ENCODE results near the gene F13A1.

The F13A1 gene

GRCh38 chr6:6330407-6330806 is 9.9 kb upstream of the F13A1 start:
- H3K27ac ChIP-seq, result no peak overlapping the region
- TF ChIP-seq CTCF (conservative IDR thresholded peaks at IDR 0.05; ENCODE audit: low read depth), result no peak
- ChIA-PET CTCF (no interaction called here), POLR2A (ENCODE audit: low non-redundant PET) (no interaction called here)
- no peak for DNase-seq (ENCODE audit: low spot score)

GRCh38 chr6:6328451-6328850 is 8.0 kb upstream of the F13A1 start:
- ChIA-PET CTCF (interaction anchor here (0.9 kb wide), 1 partner anchor 331 kb away, joined by 3 read pairs; no protein-coding TSS in a partner anchor), POLR2A (ENCODE audit: low non-redundant PET) (no interaction called here)
- no peak for TF ChIP-seq CTCF (conservative IDR thresholded peaks at IDR 0.05; ENCODE audit: low read depth)
- DNase-seq (ENCODE audit: low spot score), result no peak
- no peak overlapping the region for H3K27ac ChIP-seq

- H3K27ac ChIP-seq, result no peak overlapping the region
- TF ChIP-seq CTCF (conservative IDR thresholded peaks at IDR 0.05; ENCODE audit: low read depth), result no peak
- CTCF ChIA-PET, result no interaction called here
- POLR2A ChIA-PET (ENCODE audit: low non-redundant PET), result no interaction called here
- DNase-seq (ENCODE audit: low spot score), result no peak
These were observed 2.9 kb upstream of the F13A1 start for GRCh38 chr6:6323352-6323751.

- ChIA-PET CTCF (interaction anchor here (0.6 kb wide), 1 partner anchor 1165 kb away, joined by 3 read pairs; no protein-coding TSS in a partner anchor), POLR2A (ENCODE audit: low non-redundant PET) (no interaction called here)
- no peak overlapping the region for H3K27ac ChIP-seq
- peak; percentile 18 for DNase-seq (ENCODE audit: low spot score)
- no peak for TF ChIP-seq CTCF (conservative IDR thresholded peaks at IDR 0.05; ENCODE audit: low read depth)
These were observed 439 bp upstream of the F13A1 start for GRCh38 chr6:6320901-6321300.

- no peak for TF ChIP-seq CTCF (conservative IDR thresholded peaks at IDR 0.05; ENCODE audit: low read depth)
These were observed 2.4 kb downstream of the F13A1 start for GRCh38 chr6:6317825-6318733.

GRCh38 chr6:6317386-6317785 is 3.1 kb downstream of the F13A1 start:
- no peak for TF ChIP-seq CTCF (conservative IDR thresholded peaks at IDR 0.05; ENCODE audit: low read depth)
- CTCF ChIA-PET, result interaction anchor here (0.6 kb wide), 1 partner anchor 173 kb away, joined by 3 read pairs; no protein-coding TSS in a partner anchor
- POLR2A ChIA-PET (ENCODE audit: low non-redundant PET), result no interaction called here
- no peak overlapping the region for H3K27ac ChIP-seq
- DNase-seq (ENCODE audit: low spot score), result no peak

More at GRCh38 chr6:6317825-6318733, 2.4 kb downstream of the F13A1 start:
- ChIA-PET POLR2A (ENCODE audit: low non-redundant PET) (no interaction called here), CTCF (interaction anchor here (0.6 to 0.7 kb wide), 2 partner anchors 167 to 174 kb away, joined by 3 to 4 read pairs; no protein-coding TSS in a partner anchor)
- no peak overlapping the region for H3K27ac ChIP-seq
- no peak for DNase-seq (ENCODE audit: low spot score)
